NCI-H187 treated with DMSO at 0.1 percent for 48 hours (cell line): ENCODE measurements around the gene SH2D7.

ENCODE experiments used
- DNase-seq: peaks from one replicate; lab custom pipeline; 2025; lab: John Stamatoyannopoulos, UW

Gene SH2D7

DNA sequence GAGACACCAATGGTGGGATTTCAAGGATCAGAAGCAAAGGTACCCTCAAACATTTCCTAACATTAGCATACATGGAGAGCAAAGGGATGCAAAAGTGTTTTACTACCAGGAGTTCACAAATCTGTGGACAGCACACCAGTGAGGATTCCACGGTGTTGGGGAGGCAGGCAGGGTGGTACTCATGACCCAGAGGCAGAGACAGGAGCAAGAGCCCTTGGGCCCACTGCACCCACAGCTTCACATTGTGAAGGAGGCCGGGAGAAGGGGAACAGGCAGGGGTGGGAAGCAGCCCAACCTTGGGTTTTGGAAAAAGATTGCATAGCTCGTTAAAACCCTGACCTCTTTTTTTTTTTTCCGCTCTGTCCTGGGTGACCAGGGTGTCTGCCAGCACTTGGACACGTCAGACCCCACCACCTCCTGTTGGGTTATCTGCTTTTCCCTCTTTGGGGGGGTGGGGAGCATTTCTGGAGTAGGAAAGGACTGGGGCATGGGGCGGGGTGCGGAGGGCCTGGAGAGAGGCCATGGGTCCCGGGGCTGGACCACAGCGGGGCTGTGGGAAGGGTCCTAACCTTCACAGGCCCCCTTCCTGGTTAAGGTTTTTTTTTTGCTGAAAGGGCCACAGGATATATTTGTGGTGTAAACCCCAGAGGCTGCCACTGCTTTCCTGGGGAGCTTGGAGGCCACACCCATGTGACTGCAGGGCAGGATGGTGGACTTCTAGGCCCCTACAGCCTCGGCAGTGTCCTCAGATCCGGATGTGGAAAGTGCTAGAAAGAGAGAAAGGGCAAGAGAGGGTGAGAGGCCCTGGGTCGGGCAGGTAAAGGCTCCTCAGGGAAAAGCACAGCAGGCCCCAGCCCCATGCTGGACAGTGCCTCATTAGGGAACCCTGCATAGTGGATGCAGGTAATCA is 12.5 kb downstream of the SH2D7 start:
- no peak for DNase-seq

DNA sequence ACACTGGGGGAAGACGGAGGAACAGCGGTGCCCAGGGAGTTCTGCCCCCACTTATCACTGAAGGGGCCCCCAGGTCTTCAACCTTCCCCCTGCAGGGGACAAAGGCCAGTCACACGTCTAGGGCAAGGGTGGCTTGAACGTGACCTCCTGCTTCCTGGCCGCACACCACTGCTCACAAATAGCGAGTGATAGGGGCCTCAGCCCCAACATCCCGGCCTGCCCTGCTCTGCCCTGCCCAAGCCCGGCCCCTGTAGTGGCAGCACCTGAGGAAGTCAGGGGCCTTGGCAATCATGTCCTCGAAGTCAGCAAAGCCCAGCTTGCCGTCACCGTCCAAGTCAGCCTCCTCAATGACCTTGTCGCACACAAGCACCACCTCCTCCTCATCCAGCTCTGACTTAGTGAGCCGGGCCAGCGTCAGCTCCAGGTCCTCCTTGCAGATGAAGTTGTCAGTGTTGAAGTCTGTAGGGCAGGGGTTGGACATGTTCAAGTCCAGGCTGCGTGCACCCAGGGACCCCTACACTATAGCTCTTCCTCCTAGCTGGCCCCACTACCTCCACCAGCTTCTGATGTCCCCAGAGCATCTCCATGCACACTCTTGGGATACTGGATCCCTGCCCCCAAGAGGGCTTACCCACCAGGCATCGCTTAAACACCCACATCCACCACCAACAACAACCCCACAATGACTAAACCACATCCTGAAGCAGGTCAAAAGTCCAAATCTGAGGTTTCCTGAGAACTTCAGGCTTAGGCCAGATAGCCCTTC is 13.3 kb downstream of the SH2D7 start:
- no peak for DNase-seq

DNA sequence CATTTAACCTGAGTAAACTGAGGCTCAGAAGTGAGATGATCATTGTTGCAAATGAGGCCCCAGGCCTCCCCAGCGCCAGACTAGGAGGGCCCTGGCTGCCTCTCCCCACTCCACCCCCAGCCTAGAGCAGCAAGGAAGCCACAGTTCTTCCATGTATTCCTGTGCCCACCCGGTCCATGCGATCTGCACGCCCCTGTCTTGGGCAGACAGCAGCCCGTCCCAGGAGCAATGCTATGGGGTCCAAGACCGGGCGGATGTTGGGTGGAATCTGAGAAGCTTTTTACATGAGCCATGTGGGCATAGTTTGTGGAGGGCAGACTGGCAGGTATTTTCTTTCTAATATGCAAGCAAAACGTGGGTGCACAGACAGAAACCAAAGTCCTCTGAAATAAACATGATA is 15.1 kb downstream of the SH2D7 start:
- no peak for DNase-seq

DNA sequence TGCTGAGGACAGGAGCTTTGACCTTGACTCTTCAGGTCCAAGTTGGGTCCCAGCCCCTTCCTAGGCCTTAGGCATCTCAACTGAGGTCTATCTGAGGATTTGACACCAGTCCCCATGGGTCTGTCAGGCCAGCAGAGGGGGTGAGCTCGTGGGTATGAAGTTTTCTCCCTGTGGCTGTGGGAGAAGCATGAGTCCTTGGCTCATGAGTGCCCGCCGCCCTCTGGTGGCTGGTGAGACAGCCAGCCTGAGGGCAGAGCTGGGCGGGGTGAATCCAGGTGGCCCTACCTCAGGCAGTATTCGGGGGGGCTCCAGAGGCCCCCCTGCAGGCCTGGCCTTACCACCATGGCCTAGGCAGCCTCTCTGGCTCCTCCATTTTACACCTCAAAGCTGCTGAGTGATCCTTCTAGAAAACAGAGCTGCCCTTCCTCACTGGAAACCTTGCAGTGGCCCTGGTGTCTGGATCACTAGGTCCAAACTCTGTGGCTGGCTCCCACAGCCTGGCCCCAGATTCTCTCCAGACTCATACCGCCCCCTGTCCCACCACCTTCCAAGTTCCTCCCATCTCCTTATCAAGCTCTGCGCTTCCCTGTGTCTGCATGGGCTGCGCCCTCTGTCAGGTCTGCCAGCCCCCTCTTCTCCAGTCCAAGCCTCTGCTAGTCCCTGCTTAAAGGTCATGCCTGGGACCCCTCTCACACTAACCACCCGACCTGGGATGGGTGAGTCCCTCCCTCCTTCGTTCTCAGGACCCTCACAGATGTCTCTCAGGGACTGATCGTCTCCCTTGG is 16.1 kb downstream of the SH2D7 start:
- DNase-seq = no peak

DNA sequence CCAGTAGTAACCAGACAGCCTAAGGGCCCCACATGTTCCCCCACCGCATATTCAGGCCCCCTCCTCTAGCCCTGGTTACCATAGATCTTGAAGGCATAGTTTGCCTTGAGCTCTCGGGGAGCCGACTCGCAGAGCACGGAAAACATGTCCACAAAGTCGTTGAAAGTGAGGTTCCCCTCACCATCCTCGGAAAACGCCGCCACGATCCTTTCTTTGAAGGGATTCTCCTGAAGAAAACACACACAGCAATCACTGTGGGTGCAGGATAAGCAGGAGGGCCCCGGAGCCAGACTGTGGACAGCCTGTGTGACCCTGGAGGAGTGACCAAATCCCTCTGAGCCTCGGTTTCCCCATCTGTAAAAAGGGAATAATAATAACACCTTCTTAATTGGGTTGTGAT is 16.8 kb downstream of the SH2D7 start:
- no peak for DNase-seq

DNA sequence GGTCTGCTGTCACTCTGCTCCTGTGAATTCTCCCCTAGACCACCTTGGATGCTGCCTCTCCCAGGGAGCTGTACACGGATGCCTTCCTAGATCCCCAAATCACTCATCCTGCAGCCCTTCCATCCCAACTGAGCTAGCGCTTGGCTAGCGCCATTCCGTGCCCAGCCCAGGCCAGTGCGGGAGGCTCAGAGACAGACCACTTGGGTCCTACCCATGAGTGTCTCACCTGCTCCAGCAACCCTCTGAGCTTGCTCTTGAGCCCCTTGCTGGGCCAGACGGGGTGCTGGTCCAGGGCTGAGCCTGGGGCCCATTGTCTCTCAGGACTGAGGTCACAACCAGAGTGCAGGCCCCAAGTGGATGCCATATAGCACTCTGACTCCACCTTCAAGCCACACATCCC is 17.7 kb downstream of the SH2D7 start:
- no peak for DNase-seq

DNA sequence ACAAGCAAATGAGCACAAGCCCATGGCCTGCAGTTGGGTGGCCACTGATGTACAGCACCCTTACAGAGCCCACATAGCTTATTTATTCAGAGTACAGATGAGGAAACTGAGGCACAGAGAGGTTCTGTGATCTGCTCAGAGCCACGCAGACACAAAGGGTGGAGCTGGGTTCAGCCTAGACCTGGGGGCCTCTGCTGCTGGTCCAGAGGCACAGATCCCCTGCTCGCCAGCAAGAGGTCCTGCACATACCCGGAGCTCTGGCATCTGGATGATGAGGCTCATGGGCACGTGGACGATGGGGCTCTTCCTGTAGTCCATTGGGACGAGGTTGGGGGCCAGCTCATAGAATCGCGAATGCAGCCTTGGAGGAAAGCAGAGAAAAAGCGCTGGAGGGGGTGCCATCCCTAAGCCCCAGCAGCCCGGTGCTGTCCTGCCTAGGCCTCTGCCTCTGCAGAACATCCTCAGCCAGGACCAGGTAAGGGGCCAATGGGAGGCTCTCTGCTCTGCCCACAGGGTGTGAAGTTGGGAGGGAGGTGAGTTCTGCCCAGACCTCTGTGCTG is 18.6 kb downstream of the SH2D7 start:
- no peak for DNase-seq

DNA sequence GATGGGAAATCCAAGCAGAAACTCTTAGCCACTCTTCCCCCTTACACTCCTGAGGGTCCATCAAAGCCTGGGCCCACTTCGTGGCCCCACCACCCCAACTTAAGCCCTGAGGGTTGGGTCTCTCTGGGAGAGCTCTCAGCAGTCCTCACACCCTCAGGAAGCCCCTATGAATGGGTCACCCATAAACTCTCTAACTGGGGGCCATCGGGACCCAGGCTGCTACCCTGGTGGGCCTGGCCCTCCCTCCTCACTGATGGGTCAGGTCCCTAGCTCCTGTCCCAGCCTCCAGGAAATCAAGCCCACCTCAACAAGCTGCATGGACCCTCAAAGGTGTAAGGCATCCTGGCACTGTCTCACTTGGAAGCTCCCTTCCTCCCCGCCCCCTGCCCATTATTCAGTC is 19.4 kb downstream of the SH2D7 start:
- no peak for DNase-seq

DNA sequence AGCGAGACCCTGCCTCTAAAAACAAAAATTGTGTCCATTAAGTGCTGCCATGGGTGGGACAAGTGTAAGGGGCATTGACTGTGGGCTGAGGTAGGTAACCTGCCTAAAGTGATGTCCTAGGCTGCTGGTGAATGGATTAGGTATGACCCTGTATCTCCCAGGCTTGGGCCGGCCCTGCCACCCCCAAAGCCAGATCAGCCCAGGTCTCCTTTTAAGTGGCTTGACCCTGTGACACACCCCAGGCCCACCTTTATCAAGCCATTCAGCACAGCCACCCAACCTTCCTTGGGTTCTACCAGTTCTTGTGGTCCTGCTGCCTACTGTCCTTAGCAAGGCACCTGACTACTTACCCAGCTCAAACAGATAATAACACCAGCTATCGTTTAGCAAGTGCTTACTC is 20.2 kb downstream of the SH2D7 start:
- DNase-seq = no peak

DNA sequence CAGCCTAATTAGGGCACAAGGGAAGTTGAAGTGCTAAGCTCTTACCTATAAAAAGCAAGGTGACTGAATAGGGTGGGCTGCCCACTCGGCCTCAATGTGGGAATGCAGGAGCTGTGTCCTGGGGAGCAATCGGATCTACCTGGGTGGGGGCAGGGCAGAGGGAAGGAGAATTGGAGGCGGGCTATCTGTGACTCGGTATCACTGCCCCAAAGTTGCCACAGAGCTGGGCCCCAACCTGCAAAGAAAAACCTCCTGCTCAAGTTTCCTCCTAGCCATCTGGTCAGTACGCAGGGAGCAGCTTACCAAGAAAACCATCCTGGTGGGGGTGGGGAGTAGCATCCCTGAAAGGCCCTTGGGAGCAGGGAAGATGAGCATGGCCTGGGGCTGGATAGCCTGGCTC is 28.2 kb downstream of the SH2D7 start:
- DNase-seq = no peak

DNA sequence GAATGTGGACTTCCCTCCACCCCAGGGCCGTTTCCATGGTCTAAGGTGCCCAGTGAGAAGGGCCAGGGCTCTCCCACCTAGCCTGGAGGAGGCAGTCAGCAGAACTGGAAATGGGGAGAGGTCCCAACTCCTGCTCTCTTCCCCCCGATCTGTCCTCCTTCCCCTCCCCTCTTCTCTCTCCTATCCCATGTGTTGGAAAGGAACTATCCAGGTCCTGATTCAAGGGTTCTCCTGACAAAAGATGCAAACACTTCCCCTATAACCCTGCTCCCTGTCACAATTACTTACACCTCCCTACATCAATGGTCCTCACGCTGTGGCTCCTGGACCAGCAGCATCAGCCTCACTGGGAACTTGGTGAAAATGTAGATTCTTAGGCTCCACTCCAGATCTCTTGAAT is 32.9 kb downstream of the SH2D7 start:
- DNase-seq = no peak

DNA sequence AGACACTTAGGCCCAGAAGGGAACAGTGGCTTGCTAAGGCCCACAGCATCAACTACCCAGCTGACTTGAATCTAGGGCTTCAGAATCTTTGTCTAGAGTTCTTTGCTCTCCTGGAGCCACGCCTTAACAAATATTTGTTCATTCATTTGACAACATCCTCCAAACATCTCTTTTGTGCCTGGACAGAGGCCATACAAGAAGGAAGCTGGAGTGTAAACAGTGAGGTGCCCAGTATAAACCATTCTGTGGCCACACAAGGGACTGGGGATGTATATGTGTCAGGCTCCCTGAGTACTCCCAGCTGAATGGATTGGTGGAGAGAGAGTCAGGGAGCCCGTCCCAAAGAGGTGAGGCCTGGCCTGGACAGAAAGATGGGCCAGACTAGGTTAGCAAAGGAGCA is 35.5 kb downstream of the SH2D7 start:
- no peak for DNase-seq

DNA sequence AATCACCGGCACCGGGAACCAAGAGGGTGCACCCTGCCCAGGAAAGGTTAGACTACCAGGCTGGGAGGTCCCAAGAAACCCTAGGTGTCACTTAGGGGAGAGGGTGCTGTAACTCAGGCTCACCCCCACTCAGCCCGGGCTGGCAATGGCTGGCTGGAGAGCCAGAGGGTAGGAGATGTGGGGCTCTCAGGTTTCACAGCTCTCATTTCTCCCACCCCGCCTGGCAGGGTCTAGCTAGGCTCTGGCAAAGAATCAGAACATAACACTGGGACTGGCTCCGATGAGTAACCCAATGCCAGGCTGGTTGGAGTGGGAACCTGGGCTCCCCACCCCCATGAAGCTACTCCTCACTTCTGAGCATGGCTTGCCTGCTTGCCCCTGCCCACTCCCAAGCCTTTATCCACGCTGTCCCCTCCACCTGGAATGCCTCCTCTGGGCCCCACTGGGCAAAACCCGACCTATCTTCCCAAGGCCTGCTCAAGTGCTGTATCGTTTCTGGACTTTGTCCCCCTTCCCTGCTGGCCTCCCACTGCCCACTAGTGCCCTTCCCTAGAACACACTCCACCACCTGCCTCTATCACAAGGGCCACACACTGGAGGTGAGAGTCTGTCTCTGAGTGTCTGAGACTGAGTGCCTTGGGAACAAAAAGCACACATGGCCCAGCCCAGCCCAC is 36.9 kb downstream of the SH2D7 start:
- DNase-seq = no peak

DNA sequence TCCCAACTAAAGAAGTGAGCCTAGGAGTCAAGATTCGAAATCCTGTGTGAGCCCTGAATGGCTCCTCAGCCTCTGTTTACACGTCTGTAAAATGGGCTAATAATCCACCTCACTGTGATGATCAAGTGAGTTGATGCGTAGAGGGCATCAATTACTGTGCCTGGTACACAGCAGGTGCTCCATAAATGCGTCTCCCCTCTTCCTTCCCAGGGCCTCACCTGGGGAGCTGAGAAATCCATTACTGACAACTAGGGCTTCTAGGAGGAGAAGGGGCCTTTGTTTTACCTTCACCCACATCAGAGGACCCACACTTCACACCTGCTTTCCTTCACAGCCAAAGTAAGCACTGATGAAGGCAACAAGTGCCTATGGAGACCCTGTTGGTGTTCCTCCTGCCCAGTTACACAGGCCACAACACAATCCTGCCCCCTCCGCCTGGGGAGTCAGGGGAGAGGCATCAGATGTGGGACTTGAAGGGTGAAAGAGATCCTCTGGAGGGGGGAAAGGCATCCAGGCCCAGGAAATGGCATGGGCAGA is 37.5 kb downstream of the SH2D7 start:
- no peak for DNase-seq

DNA sequence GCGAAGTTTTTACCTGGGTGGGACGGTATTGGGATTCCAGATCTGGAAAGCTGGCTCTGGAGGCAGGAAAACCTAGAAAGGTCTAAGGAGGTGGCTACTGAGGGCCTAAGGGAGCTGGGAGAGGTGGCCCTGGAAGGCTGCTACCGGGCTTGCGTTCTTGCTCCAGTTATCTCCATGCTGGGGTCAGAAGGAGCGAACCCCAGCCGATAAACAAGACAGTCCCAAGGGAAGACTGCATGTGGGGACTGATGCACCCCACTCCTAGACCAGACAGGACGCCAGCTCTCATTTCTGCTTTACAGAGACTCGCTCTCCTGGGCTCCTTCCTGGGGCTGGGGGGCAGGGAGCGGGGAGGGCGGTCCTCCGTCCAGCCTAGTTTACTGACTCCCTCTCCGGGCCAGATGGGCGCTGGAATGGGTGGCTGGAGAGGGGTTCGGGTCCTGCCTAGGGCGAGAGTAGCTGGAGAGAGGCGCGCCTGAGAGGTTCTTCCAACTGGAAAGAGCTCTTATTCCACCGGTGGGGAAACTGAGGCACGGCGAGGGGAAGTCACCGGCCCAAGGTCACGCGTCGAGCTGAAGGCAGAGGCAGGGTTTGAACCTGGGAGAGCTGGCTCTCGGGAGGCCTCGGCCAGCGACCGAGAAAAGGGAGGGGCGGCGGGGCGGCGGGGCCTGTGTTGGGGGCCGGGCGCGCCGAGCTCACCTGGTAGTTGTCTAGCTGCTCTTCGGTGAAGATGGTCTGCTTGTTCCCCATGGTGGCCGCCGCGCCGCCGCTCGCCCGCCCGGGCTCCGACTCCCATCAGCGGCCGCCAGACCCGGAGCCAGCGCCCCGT is 38.3 kb downstream of the SH2D7 start:
- no peak for DNase-seq

DNA sequence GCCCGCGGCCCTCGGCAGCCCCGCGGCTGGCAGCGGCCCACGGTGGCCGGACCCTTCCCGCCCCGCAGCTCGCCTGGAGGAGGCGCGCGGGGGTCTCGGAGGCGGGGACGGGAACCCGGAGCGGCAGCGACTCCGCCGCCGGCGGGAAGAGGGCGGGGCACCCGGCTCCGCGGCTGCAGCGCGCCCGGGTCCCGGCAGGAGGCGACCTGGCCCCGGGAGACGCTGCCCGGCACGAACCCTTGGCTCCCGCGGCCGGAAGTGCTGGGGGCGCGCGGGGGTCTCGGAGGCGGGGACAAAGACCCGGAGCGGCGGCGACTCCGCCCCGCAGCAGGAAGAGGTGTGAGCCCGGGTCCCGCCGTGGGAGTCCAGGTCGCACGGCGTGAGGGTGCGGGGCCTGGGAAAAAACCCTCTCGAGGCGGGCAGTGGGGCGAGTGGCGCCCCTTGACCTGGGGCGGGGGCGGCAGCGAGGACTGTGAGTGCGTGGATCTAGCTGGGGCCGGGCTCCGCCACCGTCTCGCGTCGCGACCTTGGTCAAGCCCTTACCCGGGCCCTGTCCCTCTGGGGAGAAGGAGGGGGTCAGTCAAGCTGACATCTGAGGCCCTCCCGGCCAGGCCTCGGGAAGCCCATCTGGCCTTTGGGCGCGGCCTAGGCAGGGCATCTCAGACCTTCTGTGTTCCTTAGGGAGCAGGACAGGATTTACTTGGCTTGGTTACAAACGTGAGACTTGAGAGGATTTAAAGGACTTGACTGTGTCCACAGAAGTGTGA is 39.1 kb downstream of the SH2D7 start, which contains the start of gene CIB2:
TSS of gene CIB2 (minus strand) at position 151 of the 767 bp plus-strand sequence. CDS start 230 bp downstream, outside the sequence.
- DNase-seq = no peak

DNA sequence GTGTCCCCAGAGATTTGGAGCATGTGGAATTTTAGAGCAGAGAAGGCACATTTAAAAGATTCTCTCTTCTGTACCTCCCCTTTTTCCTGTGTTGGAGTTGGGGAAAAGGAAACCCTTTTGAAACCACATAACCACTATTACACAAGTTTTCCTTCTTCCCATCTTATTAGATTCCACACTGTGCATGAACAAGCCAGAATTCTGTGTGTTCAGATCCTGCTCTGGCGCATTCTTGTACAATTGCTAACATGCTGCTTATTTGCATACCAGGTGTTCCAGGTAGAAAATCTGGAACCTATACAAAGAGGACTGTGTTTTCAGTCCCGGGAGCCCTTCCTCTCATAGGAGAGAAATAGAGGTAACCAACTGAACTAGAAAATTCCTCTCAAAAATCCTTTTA is 41.4 kb downstream of the SH2D7 start:
- DNase-seq = no peak

DNA sequence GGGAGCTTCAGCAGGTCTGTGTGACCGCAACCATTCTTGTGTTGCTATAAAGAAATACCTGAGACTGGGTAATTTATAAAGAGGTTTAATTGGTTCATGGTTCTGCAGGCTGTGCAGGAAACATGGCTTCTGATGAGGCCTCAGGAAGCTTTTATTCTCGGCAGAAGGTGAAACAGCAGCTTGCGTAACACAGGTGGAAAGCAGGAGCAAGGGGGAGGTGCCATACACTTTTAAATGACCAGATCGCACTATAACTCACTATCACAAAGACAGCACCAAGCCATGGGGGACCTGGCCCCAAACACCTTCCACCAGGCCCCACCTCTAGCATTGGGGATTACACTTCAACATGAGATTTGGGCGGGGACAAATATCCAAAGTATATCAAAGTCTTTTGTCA is 47.2 kb downstream of the SH2D7 start:
- no peak for DNase-seq

DNA sequence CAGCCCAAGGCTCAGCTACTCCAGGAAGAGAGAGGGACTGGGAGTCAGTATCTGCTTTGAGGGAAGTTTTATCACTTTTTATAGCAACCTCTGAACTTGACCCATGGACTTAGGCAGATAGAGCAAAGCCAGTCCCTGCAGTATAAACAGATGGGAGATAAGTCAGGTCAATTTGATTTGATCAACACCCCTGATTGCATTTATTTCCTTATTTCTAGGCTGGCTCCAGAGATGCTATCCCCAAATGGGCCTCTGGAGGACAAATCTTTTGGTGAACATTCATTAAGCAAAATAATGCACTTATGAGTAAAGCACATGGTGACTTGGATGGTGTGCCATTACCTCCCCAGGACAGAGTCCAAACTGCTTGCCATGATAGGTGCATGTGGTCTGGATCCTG is 47.9 kb downstream of the SH2D7 start:
- DNase-seq = no peak

DNA sequence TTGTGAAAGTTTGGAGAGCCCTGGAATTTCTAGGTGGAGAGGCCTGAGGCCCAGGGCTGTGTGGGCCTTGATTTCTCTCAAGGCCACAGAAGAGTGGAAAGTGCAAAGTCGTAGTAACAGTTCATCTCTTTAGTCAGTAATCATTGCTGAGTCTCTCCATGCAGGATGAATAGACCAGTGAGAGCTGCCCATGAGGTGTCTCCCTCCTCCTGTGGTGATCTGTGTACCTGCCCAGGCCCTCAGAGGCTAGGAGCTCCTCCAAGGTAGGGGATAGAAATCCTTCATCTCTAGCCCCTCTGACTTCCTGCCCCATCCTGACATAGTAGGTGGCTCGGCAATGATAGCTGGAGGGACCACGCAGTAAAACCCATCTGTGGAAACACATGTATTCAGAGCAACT is 50.0 kb downstream of the SH2D7 start:
- no peak for DNase-seq
